NOMO-1 treated with DMSO at 0.1 percent for 48 hours (cell line): ENCODE results near the gene LOXL4.

Source experiments
- DNase-seq: peaks from one replicate; lab custom pipeline; 2025; ENCODE audit not compliant: unreplicated experiment; lab: John Stamatoyannopoulos, UW

LOXL4 gene

GRCh38 chr10:98267894-98268693 lies at the start of gene LOXL4:
Gene LOXL4 (minus strand): TSS chr10:98268194. CDS start chr10:98263019, 5,175 bp downstream.
- peak; percentile 16 for DNase-seq

- peak; percentile 19 for DNase-seq
These were observed 48.7 kb upstream of the LOXL4 start for GRCh38 chr10:98316661-98317060.

GRCh38 chr10:98316170-98316569 lies 48.2 kb upstream of the LOXL4 start:
- DNase-seq, result no peak

GRCh38 chr10:98314532-98315284 lies 46.7 kb upstream of the LOXL4 start:
- peak; percentile 84 for DNase-seq

- no peak for DNase-seq
These were observed 45.6 kb upstream of the LOXL4 start for GRCh38 chr10:98313598-98313997.

- DNase-seq, result peak; percentile 46
These were observed 44.8 kb upstream of the LOXL4 start for GRCh38 chr10:98312822-98313221.

- DNase-seq, result no peak
These were observed 44.4 kb upstream of the LOXL4 start for GRCh38 chr10:98312349-98312748.

- DNase-seq, result no peak
These were observed 42.7 kb upstream of the LOXL4 start for GRCh38 chr10:98310701-98311100.

- DNase-seq, result no peak
These were observed 41.7 kb upstream of the LOXL4 start for GRCh38 chr10:98309366-98310355.

- no peak for DNase-seq
These were observed 40.8 kb upstream of the LOXL4 start for GRCh38 chr10:98308669-98309365.

- DNase-seq, result no peak
These were observed 40.0 kb upstream of the LOXL4 start for GRCh38 chr10:98307916-98308541.

GRCh38 chr10:98306501-98306900 lies 38.5 kb upstream of the LOXL4 start:
- DNase-seq, result no peak

- DNase-seq, result no peak
These were observed 35.6 kb upstream of the LOXL4 start for GRCh38 chr10:98303569-98303968.

- DNase-seq, result no peak
These were observed 34.9 kb upstream of the LOXL4 start for GRCh38 chr10:98302741-98303365.

- DNase-seq, result no peak
These were observed 33.8 kb upstream of the LOXL4 start for GRCh38 chr10:98301664-98302319.

GRCh38 chr10:98300526-98301229 lies 32.7 kb upstream of the LOXL4 start:
- DNase-seq, result no peak

- DNase-seq, result peak; percentile 1
These were observed 31.3 kb upstream of the LOXL4 start for GRCh38 chr10:98299341-98299740.

- DNase-seq, result no peak
These were observed 28.5 kb upstream of the LOXL4 start for GRCh38 chr10:98296524-98296923.
